Breast epithelium (tissue), 4 donors: Measurements from ENCODE around the gene SYAP1. TPM values are rescaled to one million over a fixed set of nuclear protein-coding genes. Genes with fewer than 3 reads are reported as not detected.
"Not testable (repeated sequence)": the region's sequence is repeated elsewhere in the genome, so short reads cannot be mapped to it uniquely, and the experiment has no call there.

Source experiments
- DNase-seq, 2 donors: peaks; one replicate each; pipeline ENCODE4 v3.0.0-alpha.2; 2019; ENCODE audit warnings: low spot score in 2 of 2
- H3K27ac ChIP-seq, 2 donors: fragments of 200-600 bp; sonication (generic) in 1 of 2; one replicate each; pipeline ENCODE4 v1.5.1; 2016 to 2019; ENCODE audit warnings: mild to moderate bottlenecking in 1 of 2
- H3K27me3 ChIP-seq, 2 donors: fragments of 200-600 bp; sonication (generic) in 1 of 2; one replicate each; pipeline versions ENCODE4 v1.5.1 to v1.6.0; 2017 to 2019; ENCODE audit warnings: control low read depth in 1 of 2, mild to moderate bottlenecking in 1 of 2
- H3K36me3 ChIP-seq: fragments of 200-600 bp; one replicate; pipeline ENCODE4 v1.5.1; 2019
- H3K4me1 ChIP-seq, 2 donors: fragments of 200-600 bp; sonication (generic); one replicate each; pipeline ENCODE4 v1.5.1; 2016 to 2019; ENCODE audit warnings: control low read depth in 1 of 2
- H3K4me3 ChIP-seq, 3 donors: fragments of 200-600 bp; sonication (generic); 1 replicate in 2 of 3; 2 replicates in 1 of 3; pipeline ENCODE4 v1.5.1; 2016 to 2019; ENCODE audit warnings: mild to moderate bottlenecking in 3 of 3, moderate library complexity in 2 of 3
- H3K9me3 ChIP-seq, 2 donors: fragments of 200-600 bp; sonication (generic) in 1 of 2; one replicate each; pipeline ENCODE4 v1.5.1; 2016 to 2019; ENCODE audit warnings: control low read depth in 1 of 2
- CTCF ChIP-seq, 3 donors: fragments of 450-650 bp; IDR thresholded peaks; one replicate each; pipeline ENCODE4 v1.5.1; 2016 to 2017; ENCODE audit warnings: antibody characterized with exemption in 3 of 3, mild to moderate bottlenecking in 3 of 3, moderate library complexity in 3 of 3
- POLR2A ChIP-seq: fragments of 450-650 bp; IDR thresholded peaks from one replicate; pipeline ENCODE4 v1.6.1; 2016; ENCODE audit warnings: antibody characterized with exemption, mild to moderate bottlenecking, moderate library complexity
- POLR2AphosphoS5 ChIP-seq, 3 donors: sonication (generic); formaldehyde crosslinking; IDR thresholded peaks; one replicate each; pipeline ENCODE4 v1.6.1; 2017; ENCODE audit warnings: antibody characterized with exemption in 3 of 3
- intact Hi-C: fragments of 100-400 bp; cut with DNase I; formaldehyde crosslinking; loops from one replicate; pipeline ENCODE4 v1.15.1; 2023; ENCODE audit warnings: low total_unique reads
- total RNA-seq, 3 donors: library from RNA; depleted of rRNA; stranded (reverse); fragments of >200 nt; gene quantifications; one replicate each; pipeline ENCODE4 v1.1.0, GENCODE V29; 2016

SYAP1 gene
- total RNA-seq, 3 donors from 2014 or later: 17.4 to 30.4 (median 26.2) TPM

GRCh38 chrX:16754019-16754418, 34.6 kb downstream of the SYAP1 start:
- Histone ChIP-seq H3K27me3 (no peaks in the 10 kb centered on the region), H3K4me1 (no peaks in the 10 kb centered on the region), H3K27ac (no peak overlapping the region), H3K4me3 (no peak overlapping the region), H3K36me3 (no peaks in the 10 kb centered on the region), H3K9me3 (no peaks in the 10 kb centered on the region)
- TF ChIP-seq CTCF (IDR thresholded peaks at IDR 0.05): no peak
- no peak for TF ChIP-seq POLR2AphosphoS5 (IDR thresholded peaks at IDR 0.05)
- TF ChIP-seq POLR2A: no peak
- no peak for DNase-seq
- intact Hi-C loops: no loop called here

- no peak for TF ChIP-seq POLR2A
- no peak for TF ChIP-seq CTCF (IDR thresholded peaks at IDR 0.05)
- TF ChIP-seq POLR2AphosphoS5 (IDR thresholded peaks at IDR 0.05): no peak
- no peaks in the 10 kb centered on the region for H3K36me3 ChIP-seq
- no peaks in the 10 kb centered on the region for H3K4me1 ChIP-seq
- no peaks in the 10 kb centered on the region for H3K27me3 ChIP-seq
- H3K27ac ChIP-seq: no peak overlapping the region
- H3K9me3 ChIP-seq: no peaks in the 10 kb centered on the region
- DNase-seq: no peak
- intact Hi-C loops: no loop called here
- H3K4me3 ChIP-seq: no peak overlapping the region
Observed at GRCh38 chrX:16756724-16757123, 37.3 kb downstream of the SYAP1 start.

GRCh38 chrX:16761500-16761899, 42.1 kb downstream of the SYAP1 start:
- H3K27me3 ChIP-seq, H3K9me3 ChIP-seq, H3K27ac ChIP-seq, H3K4me3 ChIP-seq, DNase-seq, H3K36me3 ChIP-seq, H3K4me1 ChIP-seq, intact Hi-C loops: not testable (repeated sequence)

- H3K27ac ChIP-seq: no peak overlapping the region
- intact Hi-C loops: no loop called here
- no peak for TF ChIP-seq POLR2AphosphoS5 (IDR thresholded peaks at IDR 0.05)
- TF ChIP-seq CTCF (IDR thresholded peaks at IDR 0.05): no peak
- no peak for TF ChIP-seq POLR2A
Observed at GRCh38 chrX:16762579-16762978, 43.2 kb downstream of the SYAP1 start.

GRCh38 chrX:16765594-16765993, 46.2 kb downstream of the SYAP1 start:
- no peaks in the 10 kb centered on the region for H3K4me1 ChIP-seq
- DNase-seq: no peak
- no peaks in the 10 kb centered on the region for H3K36me3 ChIP-seq
- H3K9me3 ChIP-seq: no peaks in the 10 kb centered on the region
- TF ChIP-seq POLR2AphosphoS5 (IDR thresholded peaks at IDR 0.05) (no peak), POLR2A (no peak), CTCF (IDR thresholded peaks at IDR 0.05) (no peak)
- H3K27ac ChIP-seq: no peak overlapping the region
- H3K27me3 ChIP-seq: no peaks in the 10 kb centered on the region
- no peak overlapping the region for H3K4me3 ChIP-seq
- intact Hi-C loops: no loop called here

More at GRCh38 chrX:16762579-16762978, 43.2 kb downstream of the SYAP1 start:
- Histone ChIP-seq H3K36me3 (no peaks in the 10 kb centered on the region), H3K27me3 (no peaks in the 10 kb centered on the region), H3K4me1 (no peaks in the 10 kb centered on the region), H3K9me3 (no peaks in the 10 kb centered on the region), H3K4me3 (no peak overlapping the region)
- no peak for DNase-seq

- TF ChIP-seq CTCF (IDR thresholded peaks at IDR 0.05) (no peak), POLR2AphosphoS5 (IDR thresholded peaks at IDR 0.05) (no peak), POLR2A (no peak)
- Histone ChIP-seq H3K4me3 (no peak overlapping the region), H3K27me3 (no peaks in the 10 kb centered on the region), H3K9me3 (no peaks in the 10 kb centered on the region), H3K36me3 (no peaks in the 10 kb centered on the region), H3K27ac (no peak overlapping the region), H3K4me1 (no peaks in the 10 kb centered on the region)
- no peak for DNase-seq
- intact Hi-C loops: no loop called here
Observed at GRCh38 chrX:16770970-16771482, 51.6 kb downstream of the SYAP1 start.
